Nephron (organoid): ENCODE measurements around the gene PLD3.
"Not testable (repeated sequence)": the region's sequence is repeated elsewhere in the genome, so short reads cannot be mapped to it uniquely, and the experiment has no call there.

ENCODE experiments used
- H3K27ac Mint-ChIP-seq, 3 experiments: 2 replicates each; pipeline ENCODE4 v1.8.0; 2020; ENCODE audit warnings: mixed read lengths in 3 of 3, mild to moderate bottlenecking in 2 of 3, moderate library complexity in 1 of 3
- H3K27me3 Mint-ChIP-seq: 2 replicates; pipeline ENCODE4 v1.8.0; 2021; ENCODE audit warnings: low read depth, mild to moderate bottlenecking, moderate library complexity, mixed read lengths
- H3K36me3 Mint-ChIP-seq: 2 replicates; pipeline ENCODE4 v1.8.0; 2020; ENCODE audit warnings: low read depth, mixed read lengths
- H3K4me1 Mint-ChIP-seq: 2 replicates; pipeline ENCODE4 v1.8.0; 2020; ENCODE audit warnings: mixed read lengths
- H3K4me3 Mint-ChIP-seq, 3 experiments: 2 replicates each; pipeline ENCODE4 v1.8.0; 2020; ENCODE audit warnings: mild to moderate bottlenecking in 3 of 3, mixed read lengths in 3 of 3, moderate library complexity in 2 of 3
- H3K9me3 Mint-ChIP-seq: 2 replicates; pipeline ENCODE4 v1.8.0; 2020; ENCODE audit warnings: mixed read lengths
- CTCF ChIP-seq, 3 experiments: fragments of 200-600 bp; sonication (generic); IDR thresholded peaks; one replicate each; pipeline ENCODE4 v1.5.0; 2021; ENCODE audit warnings: antibody characterized with exemption in 3 of 3; ENCODE audit not compliant: unreplicated experiment in 3 of 3

Gene PLD3

GRCh38 chr19:40403262-40403984 lies 54.9 kb downstream of the PLD3 start:
- Mint-ChIP-seq H3K9me3 (no peaks in the 10 kb centered on the region), H3K27ac (peak overlapping the region; percentile 51 to 66 (median 59)), H3K27me3 (no peaks in the 10 kb centered on the region), H3K4me1 (peaks cover 32% of the 10 kb centered on the region), H3K4me3 (peak overlapping the region; percentile 86 to 87 (median 86)), H3K36me3 (peaks cover 10% of the 10 kb centered on the region)
- TF ChIP-seq CTCF (IDR thresholded peaks at IDR 0.05; ENCODE audit: unreplicated experiment in 3 of 3) = peak in 1 of 3 experiments; percentile 10

- Mint-ChIP-seq H3K4me3 (no peak overlapping the region), H3K27ac (no peak overlapping the region), H3K27me3 (no peaks in the 10 kb centered on the region), H3K4me1 (peaks cover 13% of the 10 kb centered on the region), H3K36me3 (no peaks in the 10 kb centered on the region), H3K9me3 (no peaks in the 10 kb centered on the region)
- TF ChIP-seq CTCF (IDR thresholded peaks at IDR 0.05; ENCODE audit: unreplicated experiment in 3 of 3) = no peak
Measured at GRCh38 chr19:40407714-40408597, 59.5 kb downstream of the PLD3 start.

- not testable (repeated sequence) for H3K27ac Mint-ChIP-seq, H3K36me3 Mint-ChIP-seq, H3K4me3 Mint-ChIP-seq, H3K27me3 Mint-ChIP-seq, H3K9me3 Mint-ChIP-seq
- H3K4me1 Mint-ChIP-seq = peaks cover 11% of the 10 kb centered on the region
Measured at GRCh38 chr19:40408598-40408925, 60.1 kb downstream of the PLD3 start.

GRCh38 chr19:40410030-40410389 lies 61.5 kb downstream of the PLD3 start:
- Mint-ChIP-seq H3K27me3 (no peaks in the 10 kb centered on the region), H3K36me3 (no peaks in the 10 kb centered on the region), H3K4me3 (no peak overlapping the region), H3K27ac (no peak overlapping the region), H3K4me1 (peaks cover 8% of the 10 kb centered on the region), H3K9me3 (no peaks in the 10 kb centered on the region)
- TF ChIP-seq CTCF (IDR thresholded peaks at IDR 0.05; ENCODE audit: unreplicated experiment in 3 of 3) = no peak

GRCh38 chr19:40411125-40411842 lies 62.8 kb downstream of the PLD3 start:
- no peak overlapping the region for H3K27ac Mint-ChIP-seq
- TF ChIP-seq CTCF (IDR thresholded peaks at IDR 0.05; ENCODE audit: unreplicated experiment in 3 of 3) = no peak

GRCh38 chr19:40411958-40412499 lies 63.5 kb downstream of the PLD3 start:
- Mint-ChIP-seq H3K9me3 (no peaks in the 10 kb centered on the region), H3K27me3 (no peaks in the 10 kb centered on the region), H3K27ac (no peak overlapping the region), H3K36me3 (no peaks in the 10 kb centered on the region), H3K4me3 (no peak overlapping the region), H3K4me1 (peaks cover 21% of the 10 kb centered on the region)
- no peak for TF ChIP-seq CTCF (IDR thresholded peaks at IDR 0.05; ENCODE audit: unreplicated experiment in 3 of 3)

More at GRCh38 chr19:40411125-40411842, 62.8 kb downstream of the PLD3 start:
- H3K27me3 Mint-ChIP-seq = no peaks in the 10 kb centered on the region
- H3K36me3 Mint-ChIP-seq = no peaks in the 10 kb centered on the region
- H3K9me3 Mint-ChIP-seq = no peaks in the 10 kb centered on the region
- no peak overlapping the region for H3K4me3 Mint-ChIP-seq
- peaks cover 18% of the 10 kb centered on the region for H3K4me1 Mint-ChIP-seq
